H1 (cell line): Measurements from ENCODE around the gene RTCA. TPM values are rescaled to one million over a fixed set of nuclear protein-coding genes. Genes with fewer than 3 reads are reported as not detected.

Experiments used
- CTCF ChIA-PET: fragments of 300-600 bp; sonication (Branson Sonifier 250); formaldehyde crosslinking; loops from one replicate; lab custom pipeline; 2021; ENCODE audit not compliant: partially characterized antibody; lab: Charles Lee
- POLR2A ChIA-PET: fragments of 300-600 bp; sonication (Branson Sonifier 250); formaldehyde crosslinking; loops from one replicate; lab custom pipeline; 2021; ENCODE audit warnings: inconsistent platforms; ENCODE audit not compliant: partially characterized antibody; lab: Charles Lee
- DNase-seq, 2 experiments: peaks; one replicate each; pipeline versions ENCODE4 v3.0.0 to v3.0.0-alpha.2; 2010 to 2022; ENCODE audit warnings: low spot score in 2 of 2, low read depth in 1 of 2, mixed read lengths in 1 of 2
- FAIRE-seq: peaks from 2 replicates; lab custom pipeline; 2011; peaks lifted over from hg19 to GRCh38; lab: Jason Lieb, UNC
- H2AFZ ChIP-seq: 2 replicates; pipeline ENCODE4 v1.8.1; 2012; ENCODE audit warnings: low read length, inconsistent platforms
- H2AK5ac ChIP-seq: 2 replicates; pipeline ENCODE4 v1.6.1; 2013; ENCODE audit warnings: low read depth, low read length
- H2BK120ac ChIP-seq: replicated peaks from 2 replicates; pipeline ENCODE3; 2013; ENCODE audit warnings: low read depth, low read length, inconsistent platforms
- H2BK12ac ChIP-seq: 2 replicates; pipeline ENCODE4 v1.6.1; 2013; ENCODE audit warnings: low read depth, low read length
- H2BK15ac ChIP-seq: 2 replicates; pipeline ENCODE4 v1.6.1; 2013; ENCODE audit warnings: low read length
- H2BK20ac ChIP-seq: 2 replicates; pipeline ENCODE4 v1.6.1; 2013; ENCODE audit warnings: low read length
- H2BK5ac ChIP-seq: 2 replicates; pipeline ENCODE4 v1.6.1; 2013; ENCODE audit warnings: low read depth, low read length
- H3K14ac ChIP-seq: 2 replicates; pipeline ENCODE4 v1.6.1; 2013; ENCODE audit warnings: inconsistent platforms; ENCODE audit not compliant: insufficient read length
- H3K18ac ChIP-seq: 2 replicates; pipeline ENCODE4 v1.6.1; 2013; ENCODE audit warnings: low read length; ENCODE audit errors: extremely low read depth
- H3K23ac ChIP-seq: 2 replicates; pipeline ENCODE4 v1.6.1; 2013; ENCODE audit warnings: inconsistent platforms; ENCODE audit not compliant: insufficient read length
- H3K23me2 ChIP-seq: 2 replicates; pipeline ENCODE4 v1.6.1; 2013; ENCODE audit warnings: low read depth, low read length
- H3K27ac ChIP-seq: 2 replicates; pipeline ENCODE4 v1.6.1; 2011; ENCODE audit warnings: low read depth, low read length, inconsistent platforms
- H3K27me3 ChIP-seq, 4 experiments: replicated peaks in 1 of 4; 1 replicate in 1 of 4; 2 replicates in 3 of 4; pipeline versions ENCODE4 v1.6.1 to v1.8.1; 2011 to 2013; ENCODE audit warnings: low read length in 3 of 4, mild to moderate bottlenecking in 3 of 4, inconsistent platforms in 2 of 4, mixed read lengths in 2 of 4, moderate library complexity in 1 of 4; ENCODE audit not compliant: control insufficient read depth in 3 of 4, insufficient read depth in 3 of 4; ENCODE audit errors: extremely low read depth in 1 of 4
- H3K36me3 ChIP-seq, 4 experiments: 2 replicates each; pipeline versions ENCODE4 v1.6.1 to v1.8.1; 2011 to 2013; ENCODE audit warnings: mild to moderate bottlenecking in 4 of 4, low read length in 3 of 4, moderate library complexity in 2 of 4, control low read depth in 1 of 4, inconsistent platforms in 1 of 4; ENCODE audit not compliant: insufficient read depth in 4 of 4, control insufficient read depth in 2 of 4
- H3K4ac ChIP-seq: replicated peaks from 2 replicates; pipeline ENCODE3; 2013; ENCODE audit warnings: low read length, low read depth, mixed read lengths, inconsistent platforms; ENCODE audit not compliant: insufficient read length
- H3K4me1 ChIP-seq, 4 experiments: replicated peaks in 1 of 4; 1 replicate in 1 of 4; 2 replicates in 3 of 4; pipeline versions ENCODE4 v1.6.1 to v1.8.1; 2011 to 2013; ENCODE audit warnings: low read length in 3 of 4, inconsistent platforms in 2 of 4, mixed read lengths in 1 of 4; ENCODE audit not compliant: insufficient read depth in 4 of 4, control insufficient read depth in 3 of 4
- H3K4me2 ChIP-seq, 2 experiments: 2 replicates each; pipeline versions ENCODE4 v1.6.1 to v1.8.1; 2011 to 2013; ENCODE audit warnings: low read depth in 2 of 2, low read length in 2 of 2, control low read depth in 1 of 2, inconsistent platforms in 1 of 2, mild to moderate bottlenecking in 1 of 2; ENCODE audit not compliant: insufficient read depth in 1 of 2
- H3K4me3 ChIP-seq, 4 experiments: fragments of 200-600, 300-600 bp in 1 of 4; sonication (generic), shearing (Covaris generic), sonication (Bioruptor Twin) in 1 of 4; 2 replicates each; pipeline versions ENCODE4 v1.5.1 to v1.8.1; 2011 to 2016; ENCODE audit warnings: low read length in 4 of 4, low read depth in 3 of 4, control low read depth in 2 of 4, inconsistent platforms in 2 of 4, mild to moderate bottlenecking in 2 of 4, mixed read lengths in 1 of 4, moderate library complexity in 1 of 4; ENCODE audit not compliant: insufficient read depth in 2 of 4; ENCODE audit errors: extremely low read depth in 1 of 4
- H3K56ac ChIP-seq: replicated peaks from 2 replicates; pipeline ENCODE3; 2013; ENCODE audit warnings: low read depth, mild to moderate bottlenecking, mixed read lengths, low read length, inconsistent platforms; ENCODE audit not compliant: insufficient read length
- H3K79me1 ChIP-seq: 2 replicates; pipeline ENCODE4 v1.6.1; 2013; ENCODE audit warnings: low read depth, low read length, control low read depth
- H3K79me2 ChIP-seq, 2 experiments: 2 replicates each; pipeline versions ENCODE4 v1.6.1 to v1.8.1; 2012 to 2013; ENCODE audit warnings: low read length in 2 of 2, mild to moderate bottlenecking in 2 of 2, inconsistent platforms in 1 of 2; ENCODE audit not compliant: insufficient read depth in 2 of 2, control insufficient read depth in 1 of 2
- H3K9ac ChIP-seq, 4 experiments: replicated peaks in 1 of 4; 1 replicate in 1 of 4; 2 replicates in 3 of 4; pipeline versions ENCODE4 v1.6.1 to v1.8.1; 2011 to 2013; ENCODE audit warnings: low read depth in 3 of 4, low read length in 3 of 4, control low read depth in 2 of 4, mild to moderate bottlenecking in 2 of 4, moderate library complexity in 2 of 4, inconsistent platforms in 1 of 4; ENCODE audit errors: extremely low read depth in 1 of 4
- H3K9me3 ChIP-seq, 2 experiments: 2 replicates each; pipeline versions ENCODE4 v1.6.1 to v1.8.1; 2012 to 2013; ENCODE audit warnings: mild to moderate bottlenecking in 2 of 2, moderate library complexity in 2 of 2, control low read depth in 1 of 2, inconsistent platforms in 1 of 2, low read depth in 1 of 2, low read length in 1 of 2, mixed read lengths in 1 of 2; ENCODE audit not compliant: insufficient read depth in 2 of 2
- H4K20me1 ChIP-seq, 2 experiments: replicated peaks in 1 of 2; 2 replicates each; pipeline versions ENCODE3 to v1.8.1; 2011 to 2013; ENCODE audit warnings: inconsistent platforms in 2 of 2, low read length in 2 of 2, mild to moderate bottlenecking in 1 of 2; ENCODE audit not compliant: insufficient read depth in 2 of 2, control insufficient read depth in 1 of 2
- H4K5ac ChIP-seq: 2 replicates; pipeline ENCODE4 v1.6.1; 2013; ENCODE audit warnings: low read length, low read depth, mixed read lengths, inconsistent platforms; ENCODE audit not compliant: insufficient read length
- H4K8ac ChIP-seq: 2 replicates; pipeline ENCODE4 v1.8.0; 2013; ENCODE audit warnings: mild to moderate bottlenecking, moderate library complexity, low read length, inconsistent platforms; ENCODE audit not compliant: insufficient read depth; ENCODE audit errors: extremely low read depth
- H4K91ac ChIP-seq: replicated peaks from 2 replicates; pipeline ENCODE3; 2013; ENCODE audit warnings: low read length, mixed read lengths, inconsistent platforms; ENCODE audit not compliant: insufficient read length
- ATF2 ChIP-seq: IDR thresholded peaks from 2 replicates; pipeline ENCODE4 v1.6.1; 2012; ENCODE audit warnings: low read length, inconsistent platforms
- BCL11A ChIP-seq, 2 experiments: IDR thresholded peaks; one replicate each; pipeline ENCODE4 v1.6.1; 2011; ENCODE audit warnings: low read depth in 2 of 2, low read length in 2 of 2, mild to moderate bottlenecking in 2 of 2
- BRCA1 ChIP-seq: IDR thresholded peaks from 2 replicates; pipeline ENCODE4 v1.6.1; 2012; ENCODE audit warnings: low read depth, low read length, improper control_type of control experiment
- FOSL1 ChIP-seq: IDR thresholded peaks from 2 replicates; pipeline ENCODE4 v1.6.1; 2011; ENCODE audit warnings: mild to moderate bottlenecking, low read depth, low read length, moderate library complexity; ENCODE audit not compliant: insufficient read depth
- JUND ChIP-seq: IDR thresholded peaks from 2 replicates; pipeline ENCODE4 v1.6.1; 2011; ENCODE audit warnings: mild to moderate bottlenecking, improper control_type of control experiment, low read length
- KDM1A ChIP-seq: fragments of 200-600, 300-600 bp; sonication (generic); IDR thresholded peaks from 2 replicates; pipeline ENCODE4 v1.7.1; 2016; ENCODE audit warnings: mild to moderate bottlenecking, low read length, borderline replicate concordance
- KDM5A ChIP-seq: fragments of 200-600 bp; IDR thresholded peaks from 2 replicates; pipeline ENCODE4 v1.7.1; 2012; ENCODE audit warnings: mild to moderate bottlenecking, low read length, inconsistent platforms, mixed read lengths
- MAFK ChIP-seq: IDR thresholded peaks from 2 replicates; pipeline ENCODE4 v1.6.1; 2012; ENCODE audit warnings: low read depth, mild to moderate bottlenecking, improper control_type of control experiment, low read length
- RBBP5 ChIP-seq: IDR thresholded peaks from 2 replicates; pipeline ENCODE4 v1.7.1; 2012; ENCODE audit warnings: low read depth, mild to moderate bottlenecking, inconsistent platforms, low read length, moderate library complexity, borderline replicate concordance
- RFX5 ChIP-seq: IDR thresholded peaks from 2 replicates; pipeline ENCODE4 v1.6.1; 2011; ENCODE audit warnings: low read depth, low read length, improper control_type of control experiment, borderline replicate concordance
- SIN3A ChIP-seq, 2 experiments: IDR thresholded peaks in 1 of 2; conservative IDR thresholded peaks in 1 of 2; 2 replicates each; pipeline ENCODE4 v1.6.1; 2011 to 2012; ENCODE audit warnings: low read length in 2 of 2, improper control_type of control experiment in 1 of 2, low read depth in 1 of 2, mild to moderate bottlenecking in 1 of 2
- SUZ12 ChIP-seq: fragments of 200-600 bp; sonication (generic); IDR thresholded peaks from 2 replicates; pipeline ENCODE4 v1.6.1; 2012; ENCODE audit warnings: mild to moderate bottlenecking, inconsistent platforms, low read length, moderate library complexity, mixed read lengths
- WGBS, 2 experiments: shearing (Covaris generic) in 1 of 2; methylation state at CpG; one replicate each; pipeline versions ENCODE4 v1.1.6 to v1.1.7; 2013 to 2015; ENCODE audit warnings: low lambda C conversion rate in 2 of 2, mixed read lengths in 2 of 2, inconsistent platforms in 1 of 2, low coverage in 1 of 2, missing lambda C conversion rate in 1 of 2; ENCODE audit not compliant: insufficient replicate concordance in 2 of 2, insufficient coverage in 1 of 2, insufficient read length in 1 of 2; ENCODE audit errors: extremely low coverage in 1 of 2, missing lambda C conversion rate in 1 of 2; 5-methylcytosine and 5-hydroxymethylcytosine counted together
- polyA plus RNA-seq, 7 experiments: library from polyadenylated mRNA; depleted of rRNA in 3 of 7; stranded (reverse) in 5 of 7; unstranded in 2 of 7; fragments of >200 nt in 5 of 7; fragments of 200-250 nt in 2 of 7; gene quantifications; 1 replicate in 5 of 7; 2 replicates in 1 of 7; 4 replicates in 1 of 7; pipeline versions ENCODE4 v1.2.1 to v1.2.3, GENCODE V29; 2011 to 2013; ENCODE audit warnings: missing spikeins in 2 of 7, mixed read lengths in 2 of 7
- total RNA-seq: library from RNA; stranded (reverse); fragmentation: NEBNext Ultra II Directional; extraction: Animal tissue kit (Norgen Biotek cat#: 25700); gene quantifications from 2 replicates; pipeline ENCODE4 v1.2.1, GENCODE V29; 2021

Gene RTCA
- total and polyA plus RNA-seq, 2 of the 8 experiments (the other 6 are each of a cell fraction or from before 2014, with no cell fraction given), result 13.8 to 31.6 TPM

GRCh38 chr1:100308777-100309176 lies 42.8 kb downstream of the RTCA start:
- Histone ChIP-seq H3K23ac (no peak overlapping the region), H3K23me2 (no peaks in the 10 kb centered on the region), H3K36me3 (no peaks in the 10 kb centered on the region), H2BK5ac (no peak overlapping the region), H3K18ac (no peak overlapping the region), H3K4me3 (no peak overlapping the region), H3K4me2 (no peak overlapping the region), H3K27ac (no peak overlapping the region), H2BK120ac (no peak overlapping the region), H2AFZ (no peak overlapping the region), H3K4ac (no peak overlapping the region), H3K4me1 (peaks cover 0 to 8% (median 0%) of the 10 kb centered on the region in 4 experiments; a peak in 3 of 7 replicates), H3K79me1 (no peaks in the 10 kb centered on the region), H3K9ac (no peak overlapping the region), H4K5ac (no peak overlapping the region), H4K91ac (no peak overlapping the region), H3K27me3 (no peaks in the 10 kb centered on the region), H3K56ac (no peak overlapping the region), H2BK20ac (no peak overlapping the region), H4K20me1 (no peaks in the 10 kb centered on the region), H3K79me2 (no peaks in the 10 kb centered on the region), H2BK12ac (no peak overlapping the region), H2AK5ac (no peak overlapping the region), H2BK15ac (no peak overlapping the region), H3K9me3 (no peaks in the 10 kb centered on the region), H3K14ac (no peak overlapping the region), H4K8ac (no peak overlapping the region)
- 92% methylated on average over 2 of the region's 2 CpGs; no CpG with 5 or more reads in 1 of the 2 experiments for WGBS, 2 experiments
- POLR2A ChIA-PET, result interaction anchor here (2.4 kb wide), 1 partner anchor 44 kb away, joined by 8 read pairs; the partner anchor contains the start of gene CDC14A
- CTCF ChIA-PET, result interaction anchor here (1.4 kb wide), 1 partner anchor 42 kb away, joined by 4 read pairs; no protein-coding TSS in a partner anchor
- no peak for FAIRE-seq
- DNase-seq, result no peak
- TF ChIP-seq KDM5A, result no peak
- no peak for TF ChIP-seq MAFK
- TF ChIP-seq RFX5, result no peak
- TF ChIP-seq RBBP5, result no peak
- TF ChIP-seq ATF2, result no peak
- TF ChIP-seq BCL11A (IDR thresholded peaks at IDR 0.05; ENCODE audit: low read depth in 2 of 2, low read length in 2 of 2), result no peak
- TF ChIP-seq KDM1A, result no peak
- TF ChIP-seq FOSL1, result no peak
- no peak for TF ChIP-seq JUND
- TF ChIP-seq BRCA1, result no peak
- no peak for TF ChIP-seq SIN3A (conservative IDR thresholded peaks at IDR 0.05 in 1 of 2, IDR thresholded peaks at IDR 0.05 in 1 of 2; ENCODE audit: low read depth in 1 of 2, low read length in 2 of 2)
- no peak for TF ChIP-seq SUZ12
